ENCODE data around the gene FRAS1.

FRAS1 gene

GRCh38 chr4:78520808-78521226 lies 463.7 kb downstream of the FRAS1 start:
- Histone ChIP-seq H3K9me3 (ENCODE audit: control insufficient read depth in 2 of 2, low read length in 2 of 2) (no peaks in the 10 kb centered on the region), H3K4me1 (ENCODE audit: control insufficient read depth, insufficient read depth, low read length) (no peaks in the 10 kb centered on the region), H3K27me3 (ENCODE audit: control insufficient read depth in 1 of 2, insufficient read depth in 2 of 2, low read length in 2 of 2) (no peaks in the 10 kb centered on the region), H3K4me3 (ENCODE audit: low read length in 2 of 2) (peak overlapping the region in 1 of 2 donors; percentile 17), H3K36me3 (ENCODE audit: control insufficient read depth in 2 of 2, insufficient read depth in 2 of 2, low read length in 2 of 2) (no peaks in the 10 kb centered on the region), H3K9ac (ENCODE audit: low read length in 2 of 2) (no peak overlapping the region), H3K27ac (ENCODE audit: low read length) (no peak overlapping the region)

GRCh38 chr4:78524009-78524408 lies 466.9 kb downstream of the FRAS1 start:
- Histone ChIP-seq H3K27me3 (ENCODE audit: control insufficient read depth in 1 of 2, insufficient read depth in 2 of 2, low read length in 2 of 2) (no peaks in the 10 kb centered on the region), H3K36me3 (ENCODE audit: control insufficient read depth in 2 of 2, insufficient read depth in 2 of 2, low read length in 2 of 2) (no peaks in the 10 kb centered on the region), H3K27ac (ENCODE audit: low read length) (no peak overlapping the region), H3K9ac (ENCODE audit: low read length in 2 of 2) (no peak overlapping the region), H3K4me1 (ENCODE audit: control insufficient read depth, insufficient read depth, low read length) (no peaks in the 10 kb centered on the region), H3K9me3 (ENCODE audit: control insufficient read depth in 2 of 2, low read length in 2 of 2) (no peaks in the 10 kb centered on the region), H3K4me3 (ENCODE audit: low read length in 2 of 2) (no peak overlapping the region)

- no peaks in the 10 kb centered on the region for H3K4me1 ChIP-seq (ENCODE audit: control insufficient read depth, insufficient read depth, low read length)
- H3K4me3 ChIP-seq (ENCODE audit: low read length in 2 of 2), result no peak overlapping the region
- H3K27me3 ChIP-seq (ENCODE audit: control insufficient read depth in 1 of 2, insufficient read depth in 2 of 2, low read length in 2 of 2), result no peaks in the 10 kb centered on the region
- no peaks in the 10 kb centered on the region for H3K9me3 ChIP-seq (ENCODE audit: control insufficient read depth in 2 of 2, low read length in 2 of 2)
- no peaks in the 10 kb centered on the region for H3K36me3 ChIP-seq (ENCODE audit: control insufficient read depth in 2 of 2, insufficient read depth in 2 of 2, low read length in 2 of 2)
- H3K9ac ChIP-seq (ENCODE audit: low read length in 2 of 2), result no peak overlapping the region
- H3K27ac ChIP-seq (ENCODE audit: low read length), result no peak overlapping the region
Observed at GRCh38 chr4:78525559-78525958, 468.4 kb downstream of the FRAS1 start.

GRCh38 chr4:78527103-78527502 lies 470.0 kb downstream of the FRAS1 start:
- Histone ChIP-seq H3K27ac (ENCODE audit: low read length) (no peak overlapping the region), H3K9me3 (ENCODE audit: control insufficient read depth in 2 of 2, low read length in 2 of 2) (no peaks in the 10 kb centered on the region), H3K4me3 (ENCODE audit: low read length in 2 of 2) (no peak overlapping the region)

GRCh38 chr4:78527555-78527954 lies 470.4 kb downstream of the FRAS1 start:
- no peaks in the 10 kb centered on the region for H3K4me1 ChIP-seq (ENCODE audit: control insufficient read depth, insufficient read depth, low read length)

More at GRCh38 chr4:78527103-78527502, 470.0 kb downstream of the FRAS1 start:
- Histone ChIP-seq H3K4me1 (ENCODE audit: control insufficient read depth, insufficient read depth, low read length) (no peaks in the 10 kb centered on the region), H3K27me3 (ENCODE audit: control insufficient read depth in 1 of 2, insufficient read depth in 2 of 2, low read length in 2 of 2) (no peaks in the 10 kb centered on the region), H3K36me3 (ENCODE audit: control insufficient read depth in 2 of 2, insufficient read depth in 2 of 2, low read length in 2 of 2) (no peaks in the 10 kb centered on the region), H3K9ac (ENCODE audit: low read length in 2 of 2) (no peak overlapping the region)

GRCh38 chr4:78528327-78528726 lies 471.2 kb downstream of the FRAS1 start:
- Histone ChIP-seq H3K4me3 (ENCODE audit: low read length in 2 of 2) (no peak overlapping the region), H3K36me3 (ENCODE audit: control insufficient read depth in 2 of 2, insufficient read depth in 2 of 2, low read length in 2 of 2) (no peaks in the 10 kb centered on the region), H3K9me3 (ENCODE audit: control insufficient read depth in 2 of 2, low read length in 2 of 2) (no peaks in the 10 kb centered on the region), H3K4me1 (ENCODE audit: control insufficient read depth, insufficient read depth, low read length) (no peaks in the 10 kb centered on the region), H3K27ac (ENCODE audit: low read length) (no peak overlapping the region), H3K27me3 (ENCODE audit: control insufficient read depth in 1 of 2, insufficient read depth in 2 of 2, low read length in 2 of 2) (no peaks in the 10 kb centered on the region), H3K9ac (ENCODE audit: low read length in 2 of 2) (no peak overlapping the region)

More at GRCh38 chr4:78527555-78527954, 470.4 kb downstream of the FRAS1 start:
- H3K36me3 ChIP-seq (ENCODE audit: control insufficient read depth in 2 of 2, insufficient read depth in 2 of 2, low read length in 2 of 2), result no peaks in the 10 kb centered on the region
- no peaks in the 10 kb centered on the region for H3K27me3 ChIP-seq (ENCODE audit: control insufficient read depth in 1 of 2, insufficient read depth in 2 of 2, low read length in 2 of 2)
- no peaks in the 10 kb centered on the region for H3K9me3 ChIP-seq (ENCODE audit: control insufficient read depth in 2 of 2, low read length in 2 of 2)
- no peak overlapping the region for H3K9ac ChIP-seq (ENCODE audit: low read length in 2 of 2)
- H3K27ac ChIP-seq (ENCODE audit: low read length), result no peak overlapping the region
- H3K4me3 ChIP-seq (ENCODE audit: low read length in 2 of 2), result no peak overlapping the region

GRCh38 chr4:78529569-78530209 lies 472.6 kb downstream of the FRAS1 start:
- H3K4me3 ChIP-seq (ENCODE audit: low read length in 2 of 2), result no peak overlapping the region
- no peaks in the 10 kb centered on the region for H3K9me3 ChIP-seq (ENCODE audit: control insufficient read depth in 2 of 2, low read length in 2 of 2)
- H3K9ac ChIP-seq (ENCODE audit: low read length in 2 of 2), result no peak overlapping the region
- H3K27me3 ChIP-seq (ENCODE audit: control insufficient read depth in 1 of 2, insufficient read depth in 2 of 2, low read length in 2 of 2), result no peaks in the 10 kb centered on the region
- no peak overlapping the region for H3K27ac ChIP-seq (ENCODE audit: low read length)
- no peaks in the 10 kb centered on the region for H3K4me1 ChIP-seq (ENCODE audit: control insufficient read depth, insufficient read depth, low read length)
- H3K36me3 ChIP-seq (ENCODE audit: control insufficient read depth in 2 of 2, insufficient read depth in 2 of 2, low read length in 2 of 2), result no peaks in the 10 kb centered on the region

GRCh38 chr4:78532046-78532445 lies 474.9 kb downstream of the FRAS1 start:
- Histone ChIP-seq H3K9me3 (ENCODE audit: control insufficient read depth in 2 of 2, low read length in 2 of 2) (no peaks in the 10 kb centered on the region), H3K27ac (ENCODE audit: low read length) (no peak overlapping the region), H3K27me3 (ENCODE audit: control insufficient read depth in 1 of 2, insufficient read depth in 2 of 2, low read length in 2 of 2) (no peaks in the 10 kb centered on the region), H3K4me1 (ENCODE audit: control insufficient read depth, insufficient read depth, low read length) (no peaks in the 10 kb centered on the region), H3K4me3 (ENCODE audit: low read length in 2 of 2) (no peak overlapping the region), H3K36me3 (ENCODE audit: control insufficient read depth in 2 of 2, insufficient read depth in 2 of 2, low read length in 2 of 2) (no peaks in the 10 kb centered on the region), H3K9ac (ENCODE audit: low read length in 2 of 2) (no peak overlapping the region)

- Histone ChIP-seq H3K4me3 (ENCODE audit: low read length in 2 of 2) (no peak overlapping the region), H3K27ac (ENCODE audit: low read length) (no peak overlapping the region), H3K9ac (ENCODE audit: low read length in 2 of 2) (no peak overlapping the region), H3K36me3 (ENCODE audit: control insufficient read depth in 2 of 2, insufficient read depth in 2 of 2, low read length in 2 of 2) (no peaks in the 10 kb centered on the region), H3K27me3 (ENCODE audit: control insufficient read depth in 1 of 2, insufficient read depth in 2 of 2, low read length in 2 of 2) (no peaks in the 10 kb centered on the region), H3K4me1 (ENCODE audit: control insufficient read depth, insufficient read depth, low read length) (no peaks in the 10 kb centered on the region), H3K9me3 (ENCODE audit: control insufficient read depth in 2 of 2, low read length in 2 of 2) (no peaks in the 10 kb centered on the region)
Observed at GRCh38 chr4:78533854-78534253, 476.7 kb downstream of the FRAS1 start.

- H3K4me1 ChIP-seq (ENCODE audit: control insufficient read depth, insufficient read depth, low read length), result no peaks in the 10 kb centered on the region
Observed at GRCh38 chr4:78534286-78534955, 477.3 kb downstream of the FRAS1 start.

GRCh38 chr4:78542373-78542772 lies 485.2 kb downstream of the FRAS1 start:
- Histone ChIP-seq H3K9me3 (ENCODE audit: control insufficient read depth in 2 of 2, low read length in 2 of 2) (no peaks in the 10 kb centered on the region), H3K27ac (ENCODE audit: low read length) (no peak overlapping the region), H3K9ac (ENCODE audit: low read length in 2 of 2) (no peak overlapping the region), H3K27me3 (ENCODE audit: control insufficient read depth in 1 of 2, insufficient read depth in 2 of 2, low read length in 2 of 2) (no peaks in the 10 kb centered on the region), H3K4me3 (ENCODE audit: low read length in 2 of 2) (no peak overlapping the region), H3K36me3 (ENCODE audit: control insufficient read depth in 2 of 2, insufficient read depth in 2 of 2, low read length in 2 of 2) (no peaks in the 10 kb centered on the region), H3K4me1 (ENCODE audit: control insufficient read depth, insufficient read depth, low read length) (peaks cover 8% of the 10 kb centered on the region)

More at GRCh38 chr4:78534286-78534955, 477.3 kb downstream of the FRAS1 start:
- Histone ChIP-seq H3K27ac (ENCODE audit: low read length) (no peak overlapping the region), H3K9ac (ENCODE audit: low read length in 2 of 2) (no peak overlapping the region), H3K36me3 (ENCODE audit: control insufficient read depth in 2 of 2, insufficient read depth in 2 of 2, low read length in 2 of 2) (no peaks in the 10 kb centered on the region), H3K9me3 (ENCODE audit: control insufficient read depth in 2 of 2, low read length in 2 of 2) (no peaks in the 10 kb centered on the region), H3K27me3 (ENCODE audit: control insufficient read depth in 1 of 2, insufficient read depth in 2 of 2, low read length in 2 of 2) (no peaks in the 10 kb centered on the region), H3K4me3 (ENCODE audit: low read length in 2 of 2) (no peak overlapping the region)

All from stomach smooth muscle (tissue), 2 donors.